ENCODE results near the gene ZNF277. TPM values are rescaled to one million over a fixed set of nuclear protein-coding genes. Genes with fewer than 3 reads are reported as not detected.

ZNF277 gene
- total and polyA plus RNA-seq, 2 donors (not counting 3 experiments of a cell fraction or from before 2014, with no cell fraction given): 7.8 to 22.6 TPM

DNA sequence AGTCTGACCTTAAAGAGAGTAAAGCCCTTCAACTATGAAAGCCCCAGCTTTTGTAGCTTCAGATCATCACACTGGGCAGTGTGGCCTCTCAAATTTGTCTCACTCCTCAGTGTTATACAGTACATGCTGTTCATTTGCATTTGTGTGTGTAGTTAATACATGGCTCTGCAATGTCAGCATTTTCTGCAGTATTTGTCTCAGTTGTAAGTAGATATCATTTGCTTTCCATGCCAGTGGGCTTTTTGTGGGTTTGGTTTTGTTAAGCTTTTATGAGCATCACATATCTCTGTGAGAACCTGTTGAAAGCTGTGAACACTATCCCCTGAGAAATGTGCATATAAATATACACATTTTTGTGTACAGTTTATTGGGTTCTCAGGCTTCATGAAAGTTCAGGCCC is 57.0 kb downstream of the ZNF277 start:
- Histone ChIP-seq H3K4me1 (ENCODE audit: control insufficient read depth, extremely low read depth, insufficient read depth, low read length) (no peaks in the 10 kb centered on the region), H3K27me3 (ENCODE audit: control insufficient read depth in 2 of 2, insufficient read depth in 2 of 2, low read length in 2 of 2) (no peaks in the 10 kb centered on the region), H3K9me1 (replicated peaks; ENCODE audit: control insufficient read depth, extremely low read depth, insufficient read depth, low read length) (no peaks in the 10 kb centered on the region), H3K9me3 (replicated peaks; ENCODE audit: control insufficient read depth, insufficient read depth, low read length) (no peaks in the 10 kb centered on the region), H4K20me1 (replicated peaks; ENCODE audit: control insufficient read depth, extremely low read depth, insufficient read depth, low read length) (no peaks in the 10 kb centered on the region), H3K27ac (ENCODE audit: insufficient read depth, low read depth, low read length) (no peak overlapping the region), H3K79me2 (ENCODE audit: control insufficient read depth, insufficient read depth, low read length) (no peaks in the 10 kb centered on the region), H3K9ac (replicated peaks; ENCODE audit: extremely low read depth, insufficient read depth, low read length) (no peak overlapping the region), H3K4me3 (replicated peaks in 1 of 3; ENCODE audit: insufficient read depth in 1 of 3, low read depth in 1 of 3, low read length in 3 of 3) (no peak overlapping the region), H3K36me3 (ENCODE audit: control insufficient read depth in 2 of 2, extremely low read depth in 1 of 2, insufficient read depth in 2 of 2, low read length in 2 of 2) (no peaks in the 10 kb centered on the region), H2AFZ (ENCODE audit: low read depth, low read length) (no peak overlapping the region), H3K4me2 (ENCODE audit: insufficient read depth, low read length) (no peak overlapping the region)
- no peak for TF ChIP-seq POLR2A (IDR thresholded peaks at IDR 0.05; ENCODE audit: low read depth, low read length)
- no peak for TF ChIP-seq JUN (IDR thresholded peaks at IDR 0.05; ENCODE audit: borderline replicate concordance, insufficient read depth, insufficient read length, low read depth)
- TF ChIP-seq FOS (IDR thresholded peaks at IDR 0.05; ENCODE audit: borderline replicate concordance, insufficient read depth, low read length): no peak
- no peak for TF ChIP-seq POLR2AphosphoS5 (IDR thresholded peaks at IDR 0.05; ENCODE audit: insufficient read depth, low read depth, low read length)
- TF ChIP-seq, protein P1, sequence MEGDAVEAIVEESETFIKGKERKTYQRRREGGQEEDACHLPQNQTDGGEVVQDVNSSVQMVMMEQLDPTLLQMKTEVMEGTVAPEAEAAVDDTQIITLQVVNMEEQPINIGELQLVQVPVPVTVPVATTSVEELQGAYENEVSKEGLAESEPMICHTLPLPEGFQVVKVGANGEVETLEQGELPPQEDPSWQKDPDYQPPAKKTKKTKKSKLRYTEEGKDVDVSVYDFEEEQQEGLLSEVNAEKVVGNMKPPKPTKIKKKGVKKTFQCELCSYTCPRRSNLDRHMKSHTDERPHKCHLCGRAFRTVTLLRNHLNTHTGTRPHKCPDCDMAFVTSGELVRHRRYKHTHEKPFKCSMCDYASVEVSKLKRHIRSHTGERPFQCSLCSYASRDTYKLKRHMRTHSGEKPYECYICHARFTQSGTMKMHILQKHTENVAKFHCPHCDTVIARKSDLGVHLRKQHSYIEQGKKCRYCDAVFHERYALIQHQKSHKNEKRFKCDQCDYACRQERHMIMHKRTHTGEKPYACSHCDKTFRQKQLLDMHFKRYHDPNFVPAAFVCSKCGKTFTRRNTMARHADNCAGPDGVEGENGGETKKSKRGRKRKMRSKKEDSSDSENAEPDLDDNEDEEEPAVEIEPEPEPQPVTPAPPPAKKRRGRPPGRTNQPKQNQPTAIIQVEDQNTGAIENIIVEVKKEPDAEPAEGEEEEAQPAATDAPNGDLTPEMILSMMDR (IDR thresholded peaks at IDR 0.05; ENCODE audit: extremely low read depth in 1 of 2, insufficient read depth in 1 of 2, low read depth in 1 of 2, low read length in 2 of 2): no peak
- TF ChIP-seq, protein P2, sequence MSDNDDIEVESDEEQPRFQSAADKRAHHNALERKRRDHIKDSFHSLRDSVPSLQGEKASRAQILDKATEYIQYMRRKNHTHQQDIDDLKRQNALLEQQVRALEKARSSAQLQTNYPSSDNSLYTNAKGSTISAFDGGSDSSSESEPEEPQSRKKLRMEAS (IDR thresholded peaks at IDR 0.05; ENCODE audit: insufficient read depth, insufficient read length): no peak
- no peak for TF ChIP-seq MYC (IDR thresholded peaks at IDR 0.05; ENCODE audit: low read depth, low read length)
- no peak for TF ChIP-seq EZH2 (IDR thresholded peaks at IDR 0.05; ENCODE audit: borderline replicate concordance, low read depth, low read length, severe bottlenecking)
- no peak for TF ChIP-seq GATA2 (IDR thresholded peaks at IDR 0.05; ENCODE audit: insufficient read depth, insufficient read length, low read depth, low read length)
- no TSS peak for BruUV-seq (replicated peaks)
- DNase-seq (ENCODE audit: low read depth, low spot score) (no peak), FAIRE-seq (no peak)
- intact Hi-C loops (cut with micrococcal nuclease) (no loop called here), dilution Hi-C loops (cut with MboI; ENCODE audit: extremely low pct_ligation_motif_present, low sequenced_read_pairs) (no loop called here)
- ChIA-PET POLR2A (no interaction called here), CTCF (interaction anchor here (1.2 to 1.6 kb wide), 2 partner anchors 17 to 36 kb away, joined by 3 to 5 read pairs; no protein-coding TSS in a partner anchor)

All from endothelial cell of umbilical vein (primary cell).